ENCODE measurements around the gene OR2T27. TPM values are rescaled to one million over a fixed set of nuclear protein-coding genes. Genes with fewer than 3 reads are reported as not detected.

The OR2T27 gene
- total RNA-seq, 2 donors from 2014 or later = not detected

GRCh38 chr1:248631354-248632008 is 23.8 kb downstream of the OR2T27 start:
- 75 to 85% methylated on average over 4 to 7 of the region's 7 CpGs for whole genome bisulfite sequencing, 2 experiments (ENCODE audit: insufficient coverage in 1 of 2, insufficient read length in 1 of 2)
- TF ChIP-seq, protein P1, sequence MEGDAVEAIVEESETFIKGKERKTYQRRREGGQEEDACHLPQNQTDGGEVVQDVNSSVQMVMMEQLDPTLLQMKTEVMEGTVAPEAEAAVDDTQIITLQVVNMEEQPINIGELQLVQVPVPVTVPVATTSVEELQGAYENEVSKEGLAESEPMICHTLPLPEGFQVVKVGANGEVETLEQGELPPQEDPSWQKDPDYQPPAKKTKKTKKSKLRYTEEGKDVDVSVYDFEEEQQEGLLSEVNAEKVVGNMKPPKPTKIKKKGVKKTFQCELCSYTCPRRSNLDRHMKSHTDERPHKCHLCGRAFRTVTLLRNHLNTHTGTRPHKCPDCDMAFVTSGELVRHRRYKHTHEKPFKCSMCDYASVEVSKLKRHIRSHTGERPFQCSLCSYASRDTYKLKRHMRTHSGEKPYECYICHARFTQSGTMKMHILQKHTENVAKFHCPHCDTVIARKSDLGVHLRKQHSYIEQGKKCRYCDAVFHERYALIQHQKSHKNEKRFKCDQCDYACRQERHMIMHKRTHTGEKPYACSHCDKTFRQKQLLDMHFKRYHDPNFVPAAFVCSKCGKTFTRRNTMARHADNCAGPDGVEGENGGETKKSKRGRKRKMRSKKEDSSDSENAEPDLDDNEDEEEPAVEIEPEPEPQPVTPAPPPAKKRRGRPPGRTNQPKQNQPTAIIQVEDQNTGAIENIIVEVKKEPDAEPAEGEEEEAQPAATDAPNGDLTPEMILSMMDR (conservative IDR thresholded peaks at IDR 0.05) = no peak
- peaks cover 2% of the 10 kb centered on the region for H3K36me3 Mint-ChIP-seq (ENCODE audit: low read depth)
- H3K4me1 Mint-ChIP-seq = no peaks in the 10 kb centered on the region
- Histone ChIP-seq H3K9ac (ENCODE audit: extremely low read depth, low read length, poor library complexity, severe bottlenecking) (no peak overlapping the region), H3K27me3 (ENCODE audit: control insufficient read depth, insufficient read depth, low read length, poor library complexity, severe bottlenecking) (no peaks in the 10 kb centered on the region), H3K4me1 (ENCODE audit: control insufficient read depth, insufficient read depth, low read length) (no peaks in the 10 kb centered on the region), H3K27ac (ENCODE audit: low read depth, low read length) (no peak overlapping the region), H3K4me3 (ENCODE audit: low read length) (no peak overlapping the region), H3K9me3 (ENCODE audit: control insufficient read depth, low read length) (peaks cover 46% of the 10 kb centered on the region), H3K36me3 (ENCODE audit: control insufficient read depth, insufficient read depth, low read length) (no peaks in the 10 kb centered on the region)
- no peaks in the 10 kb centered on the region for H3K27me3 Mint-ChIP-seq (ENCODE audit: insufficient read depth)
- H3K4me3 Mint-ChIP-seq = no peak overlapping the region
- H3K27ac Mint-ChIP-seq = no peak overlapping the region
- DNase-seq = no peak
- H3K9me3 Mint-ChIP-seq = peaks cover 41% of the 10 kb centered on the region

DNA sequence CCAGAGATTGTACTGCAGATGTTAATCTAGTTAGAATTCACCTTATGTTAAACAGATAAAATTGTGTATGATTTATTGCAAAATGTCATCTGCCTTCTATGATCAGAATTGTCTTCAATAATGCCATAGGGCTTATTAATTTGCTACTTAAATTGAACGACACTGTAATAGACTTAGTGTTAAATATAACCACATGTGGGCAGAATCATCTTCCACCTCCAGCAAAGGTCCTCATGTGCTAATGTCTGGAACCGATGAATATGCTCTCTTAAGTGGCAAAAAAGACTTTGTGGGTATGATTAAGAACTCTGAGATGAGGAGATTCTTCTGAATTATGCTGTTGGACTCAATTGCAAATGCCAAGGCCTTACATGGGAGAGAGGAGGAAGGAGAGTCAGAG is 24.8 kb downstream of the OR2T27 start:
- no peaks in the 10 kb centered on the region for H3K36me3 ChIP-seq (ENCODE audit: control insufficient read depth, insufficient read depth, low read length)
- Mint-ChIP-seq H3K27ac (no peak overlapping the region), H3K4me3 (no peak overlapping the region), H3K27me3 (ENCODE audit: insufficient read depth) (no peaks in the 10 kb centered on the region), H3K36me3 (ENCODE audit: low read depth) (peaks cover 2% of the 10 kb centered on the region), H3K9me3 (peaks cover 41% of the 10 kb centered on the region), H3K4me1 (no peaks in the 10 kb centered on the region)
- WGBS, 2 experiments (ENCODE audit: insufficient coverage in 1 of 2, insufficient read length in 1 of 2) = 61 to 67% methylated on average over 1 to 2 of the region's 2 CpGs
- no peaks in the 10 kb centered on the region for H3K27me3 ChIP-seq (ENCODE audit: control insufficient read depth, insufficient read depth, low read length, poor library complexity, severe bottlenecking)
- TF ChIP-seq, protein P1 (conservative IDR thresholded peaks at IDR 0.05) = no peak
- no peak overlapping the region for H3K9ac ChIP-seq (ENCODE audit: extremely low read depth, low read length, poor library complexity, severe bottlenecking)
- H3K9me3 ChIP-seq (ENCODE audit: control insufficient read depth, low read length) = peaks cover 55% of the 10 kb centered on the region
- DNase-seq = no peak
- no peak overlapping the region for H3K27ac ChIP-seq (ENCODE audit: low read depth, low read length)
- H3K4me1 ChIP-seq (ENCODE audit: control insufficient read depth, insufficient read depth, low read length) = no peaks in the 10 kb centered on the region
- no peak overlapping the region for H3K4me3 ChIP-seq (ENCODE audit: low read length)

- TF ChIP-seq, protein P1 (conservative IDR thresholded peaks at IDR 0.05) = no peak
- H3K27ac ChIP-seq (ENCODE audit: low read depth, low read length) = no peak overlapping the region
- 62 to 74% methylated on average over 6 to 9 of the region's 9 CpGs for WGBS, 2 experiments (ENCODE audit: insufficient coverage in 1 of 2, insufficient read length in 1 of 2)
- H3K27ac Mint-ChIP-seq = no peak overlapping the region
- H3K4me3 Mint-ChIP-seq = no peak overlapping the region
- no peak for DNase-seq
- H3K9me3 ChIP-seq (ENCODE audit: control insufficient read depth, low read length) = peaks cover 78% of the 10 kb centered on the region
- peaks cover 38% of the 10 kb centered on the region for H3K9me3 Mint-ChIP-seq
- H3K9ac ChIP-seq (ENCODE audit: extremely low read depth, low read length, poor library complexity, severe bottlenecking) = no peak overlapping the region
- no peaks in the 10 kb centered on the region for H3K27me3 Mint-ChIP-seq (ENCODE audit: insufficient read depth)
- no peaks in the 10 kb centered on the region for H3K36me3 ChIP-seq (ENCODE audit: control insufficient read depth, insufficient read depth, low read length)
- no peak overlapping the region for H3K4me3 ChIP-seq (ENCODE audit: low read length)
- H3K4me1 ChIP-seq (ENCODE audit: control insufficient read depth, insufficient read depth, low read length) = no peaks in the 10 kb centered on the region
- H3K4me1 Mint-ChIP-seq = no peaks in the 10 kb centered on the region
- H3K36me3 Mint-ChIP-seq (ENCODE audit: low read depth) = peaks cover 2% of the 10 kb centered on the region
- no peaks in the 10 kb centered on the region for H3K27me3 ChIP-seq (ENCODE audit: control insufficient read depth, insufficient read depth, low read length, poor library complexity, severe bottlenecking)
Measured at GRCh38 chr1:248627971-248628844, 27.1 kb downstream of the OR2T27 start.

Measured in endodermal cell (in vitro differentiated cells).